Measurements from ENCODE around the gene MYO1E. TPM values are rescaled to one million over a fixed set of nuclear protein-coding genes. Genes with fewer than 3 reads are reported as not detected.

The MYO1E gene
- total RNA-seq, 4 donors from 2014 or later = 131 to 388 (median 345) TPM

DNA sequence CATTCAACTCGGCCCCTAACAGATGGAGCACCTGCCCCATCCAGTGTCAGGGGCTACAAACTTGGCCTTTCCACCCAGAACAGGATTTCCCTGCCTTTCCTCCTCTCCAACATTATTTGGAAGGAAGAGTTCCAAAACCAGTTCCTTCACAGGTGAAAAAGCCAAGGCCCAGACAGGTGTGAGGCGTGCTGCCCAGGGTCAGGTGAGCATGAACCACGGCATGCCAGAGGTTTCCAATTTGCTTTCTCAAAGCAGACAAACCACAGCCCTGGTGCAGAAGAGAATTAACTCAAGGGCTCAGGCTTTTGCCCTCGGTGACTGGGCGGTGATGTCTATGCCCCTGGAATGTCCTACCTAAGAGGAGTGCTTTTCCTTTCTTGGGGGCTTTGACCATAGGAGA is 122.9 kb downstream of the MYO1E start:
- 73 to 79% methylated on average over 4 to 5 of the region's 5 CpGs for WGBS, 2 donors (ENCODE audit: low coverage in 1 of 2)
- H3K27ac ChIP-seq = peak overlapping the region in 2 of 4 donors; percentile 1 to 22
- intact Hi-C loops (cut with DNase I; ENCODE audit: low total_unique reads) (no loop called here), in situ Hi-C loops (cut with MboI; ENCODE audit: low pct_ligation_motif_present in 1 of 4, low pct_unique_long_range_greater_than_20kb in 1 of 4, low sequenced_read_pairs in 3 of 4) (loop anchor here in 3 of 4 donors (10.0 kb wide), 1 partner anchor 245 kb away; no protein-coding TSS in a partner anchor)
- H3K4me1 ChIP-seq = peaks cover 3 to 35% (median 16%) of the 10 kb centered on the region in 4 donors
- no peak for TF ChIP-seq EP300 (IDR thresholded peaks at IDR 0.05; ENCODE audit: low read depth)
- TF ChIP-seq POLR2A (IDR thresholded peaks at IDR 0.05) = no peak
- TF ChIP-seq CTCF (IDR thresholded peaks at IDR 0.05) = no peak
- no peak for TF ChIP-seq POLR2AphosphoS5 (IDR thresholded peaks at IDR 0.05)
- no peaks in the 10 kb centered on the region for H3K27me3 ChIP-seq
- no peak overlapping the region for H3K4me3 ChIP-seq
- no peaks in the 10 kb centered on the region for H3K9me3 ChIP-seq
- no peaks in the 10 kb centered on the region for H3K36me3 ChIP-seq
- DNase-seq = no peak

- peaks cover 0 to 1% (median 0%) of the 10 kb centered on the region in 4 donors for H3K36me3 ChIP-seq
- H3K27me3 ChIP-seq = no peaks in the 10 kb centered on the region
- H3K4me3 ChIP-seq = no peak overlapping the region
- intact Hi-C loops (cut with DNase I; ENCODE audit: low total_unique reads) = no loop called here
- in situ Hi-C loops (cut with MboI; ENCODE audit: low pct_ligation_motif_present in 1 of 4, low pct_unique_long_range_greater_than_20kb in 1 of 4, low sequenced_read_pairs in 3 of 4) = loop anchor here in 3 of 4 donors (10.0 kb wide), 1 partner anchor 247 kb away; no protein-coding TSS in a partner anchor
- peaks cover 3 to 29% (median 13%) of the 10 kb centered on the region in 4 donors for H3K4me1 ChIP-seq
- H3K9me3 ChIP-seq = no peaks in the 10 kb centered on the region
- TF ChIP-seq CTCF (IDR thresholded peaks at IDR 0.05) = peak; percentile 48 to 75 (median 58)
- TF ChIP-seq POLR2AphosphoS5 (IDR thresholded peaks at IDR 0.05) = no peak
- 19% methylated on average over 2 of the region's 2 CpGs; no CpG with 5 or more reads in 1 of the 2 donors for WGBS, 2 donors (ENCODE audit: low coverage in 1 of 2)
- H3K27ac ChIP-seq = peak overlapping the region in 2 of 4 donors; percentile 11 to 38
- peak; percentile 74 for DNase-seq
These were observed 125.3 kb downstream of the MYO1E start for GRCh38 chr15:59247364-59247763.

DNA sequence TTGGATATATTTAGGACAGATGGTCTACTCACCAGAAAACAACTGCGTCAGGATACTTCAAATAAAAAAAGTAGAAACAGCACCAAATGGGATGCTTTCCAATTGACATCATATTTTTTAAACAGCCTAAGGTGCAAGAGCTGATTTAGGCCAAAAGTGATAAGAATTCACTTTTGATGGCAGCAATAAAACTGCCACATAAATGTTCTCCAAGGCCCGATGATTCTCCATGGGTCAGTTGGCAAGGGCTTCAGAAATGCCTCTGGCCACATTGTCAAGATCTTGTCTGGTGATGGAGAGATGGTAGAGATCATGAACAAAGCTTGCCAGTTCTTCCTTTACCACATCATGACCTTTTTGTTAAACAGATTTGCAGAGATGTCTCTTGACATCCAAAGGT is 127.1 kb downstream of the MYO1E start:
- H3K9me3 ChIP-seq = no peaks in the 10 kb centered on the region
- TF ChIP-seq CTCF (IDR thresholded peaks at IDR 0.05) = no peak
- TF ChIP-seq POLR2A (IDR thresholded peaks at IDR 0.05) = no peak
- TF ChIP-seq POLR2AphosphoS5 (IDR thresholded peaks at IDR 0.05) = no peak
- TF ChIP-seq EP300 (IDR thresholded peaks at IDR 0.05; ENCODE audit: low read depth) = no peak
- WGBS, 2 donors (ENCODE audit: low coverage in 1 of 2) = 53 to 55% methylated on average over 2 of the region's 2 CpGs
- intact Hi-C loops (cut with DNase I; ENCODE audit: low total_unique reads) = no loop called here
- H3K36me3 ChIP-seq = peaks cover 0 to 4% (median 0%) of the 10 kb centered on the region in 4 donors
- H3K4me3 ChIP-seq = no peak overlapping the region
- H3K27ac ChIP-seq = no peak overlapping the region
- peaks cover under 1 to 16% (median 3%) of the 10 kb centered on the region in 4 donors for H3K4me1 ChIP-seq
- in situ Hi-C loops (cut with MboI; ENCODE audit: low pct_ligation_motif_present in 1 of 4, low pct_unique_long_range_greater_than_20kb in 1 of 4, low sequenced_read_pairs in 3 of 4) = loop anchor here in 3 of 4 donors (10.0 kb wide), 1 partner anchor 249 kb away; no protein-coding TSS in a partner anchor
- no peak for DNase-seq
- H3K27me3 ChIP-seq = no peaks in the 10 kb centered on the region

DNA sequence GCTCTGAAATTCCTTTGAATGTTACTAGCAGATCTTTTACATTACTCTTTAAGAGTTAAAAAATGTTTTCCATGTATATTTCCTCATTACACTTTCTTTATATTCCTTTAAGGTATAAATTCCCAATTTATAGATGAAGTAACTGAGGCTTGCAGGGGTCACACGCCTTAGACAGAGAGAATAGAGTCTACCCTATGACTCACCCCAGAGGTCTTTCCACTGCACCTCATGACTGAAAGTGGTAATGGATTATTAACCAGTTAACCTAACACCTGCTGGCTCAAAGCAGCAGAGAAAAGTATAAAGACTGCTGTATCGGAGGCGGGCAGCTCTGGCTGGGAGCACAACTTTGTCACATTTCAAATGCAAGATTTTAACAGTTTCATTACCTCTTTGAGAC is 128.3 kb downstream of the MYO1E start:
- no peak overlapping the region for H3K27ac ChIP-seq
- TF ChIP-seq CTCF (IDR thresholded peaks at IDR 0.05) = no peak
- TF ChIP-seq EP300 (IDR thresholded peaks at IDR 0.05; ENCODE audit: low read depth) = no peak
- TF ChIP-seq POLR2A (IDR thresholded peaks at IDR 0.05) = no peak
- TF ChIP-seq POLR2AphosphoS5 (IDR thresholded peaks at IDR 0.05) = no peak
- H3K36me3 ChIP-seq = peaks cover 0 to 4% (median 0%) of the 10 kb centered on the region in 4 donors
- DNase-seq = no peak
- intact Hi-C loops (cut with DNase I; ENCODE audit: low total_unique reads) = no loop called here
- no peaks in the 10 kb centered on the region for H3K27me3 ChIP-seq
- in situ Hi-C loops (cut with MboI; ENCODE audit: low pct_ligation_motif_present in 1 of 4, low pct_unique_long_range_greater_than_20kb in 1 of 4, low sequenced_read_pairs in 3 of 4) = loop anchor here in 3 of 4 donors (10.0 kb wide), 1 partner anchor 250 kb away; no protein-coding TSS in a partner anchor
- 63 to 76% methylated on average over 1 to 3 of the region's 3 CpGs for WGBS, 2 donors (ENCODE audit: low coverage in 1 of 2)
- peaks cover 0 to 12% (median 2%) of the 10 kb centered on the region in 4 donors for H3K4me1 ChIP-seq
- no peak overlapping the region for H3K4me3 ChIP-seq
- H3K9me3 ChIP-seq = no peaks in the 10 kb centered on the region

Measured in transverse colon (tissue), 4 donors.